HG02610 (cell line): ENCODE results near the gene SPAG17.
A peak's percentile ranks its signal among the peaks of the same experiment; 100 is the strongest.

ENCODE experiments used
- ATAC-seq: cut with Tn5 transposase; IDR thresholded peaks from one replicate; pipeline ENCODE4 v1.9.1; 2021; ENCODE audit warnings: mild to moderate bottlenecking, moderate library complexity; ENCODE audit not compliant: unreplicated experiment

Gene SPAG17

DNA sequence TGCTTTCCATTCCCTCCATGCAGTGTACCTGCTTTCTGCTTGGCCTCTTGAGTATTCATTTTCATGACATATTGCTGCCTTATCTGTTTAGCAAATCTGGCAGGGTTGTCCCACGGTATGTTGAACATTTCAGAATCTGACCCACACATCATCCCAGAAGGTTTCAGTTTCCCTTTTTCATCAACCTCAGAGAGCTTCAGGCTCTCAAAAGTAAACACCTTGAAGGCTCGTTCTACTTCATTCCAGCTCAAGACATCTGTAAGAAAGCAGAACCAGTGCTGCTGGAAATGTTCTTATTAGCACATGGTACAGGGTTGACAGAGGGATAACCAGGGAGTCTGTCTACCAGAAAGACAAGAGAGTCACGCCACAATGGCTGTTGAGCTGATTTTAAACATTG lies 103.6 kb downstream of the SPAG17 start:
- peak; percentile 85 for ATAC-seq

DNA sequence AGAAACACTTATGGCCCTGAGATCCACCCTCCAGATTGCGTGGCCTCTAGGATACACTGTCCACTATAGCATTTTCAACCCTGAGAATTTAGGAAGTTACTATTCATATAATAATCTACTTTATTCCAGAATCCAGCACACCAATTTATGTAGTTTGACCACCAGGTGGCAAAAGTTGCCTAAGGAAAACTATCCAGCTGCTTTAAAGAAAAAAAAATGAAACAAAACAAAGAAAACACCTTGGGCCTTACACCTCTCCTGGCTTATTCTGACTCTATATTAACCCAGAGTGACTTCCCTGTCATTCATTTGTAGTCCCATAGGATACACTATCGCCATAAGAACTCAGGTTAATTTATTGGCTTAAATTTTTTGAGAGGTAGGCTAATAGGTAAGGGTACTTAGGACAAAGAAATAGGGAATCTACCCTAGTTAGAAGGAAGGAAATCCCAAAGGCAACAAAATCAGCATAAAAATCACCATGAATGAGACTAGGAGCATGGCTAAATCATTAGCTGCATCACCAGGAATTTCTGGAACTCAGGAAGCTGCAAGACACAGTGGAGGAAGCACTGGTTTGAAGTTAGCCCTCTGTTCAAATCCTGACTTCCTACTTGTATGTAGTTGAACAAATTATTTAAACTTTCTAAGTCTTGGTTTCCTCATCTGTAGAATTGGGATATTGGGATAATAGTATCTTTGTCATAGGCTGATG lies 107.5 kb downstream of the SPAG17 start:
- no peak for ATAC-seq

GRCh38 chr1:118075116-118075515 lies 109.9 kb downstream of the SPAG17 start:
- ATAC-seq: no peak

DNA sequence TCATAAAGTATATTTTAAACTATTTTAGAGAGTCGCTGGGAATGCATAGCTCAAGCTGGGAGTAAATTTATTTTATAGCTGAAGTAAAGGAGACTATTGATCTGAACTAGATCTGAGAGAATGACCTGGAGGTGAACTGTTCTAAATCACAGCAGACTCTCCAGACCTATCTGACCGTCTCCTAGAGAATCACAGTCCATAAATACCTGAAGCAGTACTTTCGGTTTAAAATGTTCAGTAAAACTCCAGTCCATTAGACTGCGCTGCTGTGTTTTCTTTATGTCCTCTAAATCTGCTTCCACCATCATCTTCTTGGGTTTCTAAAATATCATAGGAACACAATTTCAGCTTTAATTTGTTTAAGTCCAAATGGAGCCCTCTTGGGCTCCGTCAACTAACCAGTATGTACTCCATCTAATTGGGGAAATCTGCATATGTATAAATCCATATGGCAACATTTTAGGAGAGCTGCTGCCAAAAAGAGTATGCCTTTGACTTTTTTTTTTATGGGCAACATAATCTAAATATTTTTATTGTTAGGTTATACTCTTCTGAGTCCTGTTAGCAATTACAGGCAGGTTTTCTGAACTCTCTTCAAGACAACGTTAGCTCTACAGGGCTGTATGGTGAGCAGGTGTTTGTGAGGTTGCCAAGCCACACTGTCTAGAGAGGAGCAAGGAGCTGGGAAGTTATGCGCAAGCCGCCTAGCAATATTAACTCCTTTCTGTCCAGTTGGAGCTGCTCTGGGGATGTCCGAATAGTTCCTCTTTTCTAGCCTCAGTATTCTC lies 111.2 kb downstream of the SPAG17 start:
- ATAC-seq: no peak

GRCh38 chr1:118049981-118050380 lies 135.0 kb downstream of the SPAG17 start:
- ATAC-seq: no peak

DNA sequence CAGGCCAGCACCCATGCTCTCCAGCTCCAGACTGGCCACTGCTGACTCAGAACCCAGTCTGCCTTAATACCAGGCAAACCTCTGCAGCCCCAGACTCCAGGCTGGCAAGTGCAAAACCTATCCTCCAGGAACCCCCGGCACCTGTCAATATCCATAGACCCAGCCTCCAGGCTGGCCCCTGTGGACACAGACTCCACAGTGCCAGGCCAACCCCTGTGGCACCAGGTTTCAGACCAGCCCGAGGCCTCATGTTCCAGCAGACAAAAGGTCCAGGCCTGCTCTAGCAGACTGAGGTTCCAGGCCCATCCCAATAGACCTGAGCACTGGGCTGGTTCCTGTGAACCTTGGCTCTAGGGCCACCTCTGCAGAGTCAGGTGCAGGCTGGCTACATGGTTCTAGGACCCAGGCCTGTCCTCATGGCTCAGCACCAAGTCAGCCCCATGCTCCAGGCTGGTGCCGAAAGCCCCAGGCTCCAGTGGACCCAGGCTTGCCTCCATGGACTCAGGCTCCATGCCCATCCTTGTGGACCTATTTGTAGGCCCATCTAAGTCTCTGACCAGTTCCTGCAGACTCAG lies 137.3 kb downstream of the SPAG17 start:
- ATAC-seq: no peak

DNA sequence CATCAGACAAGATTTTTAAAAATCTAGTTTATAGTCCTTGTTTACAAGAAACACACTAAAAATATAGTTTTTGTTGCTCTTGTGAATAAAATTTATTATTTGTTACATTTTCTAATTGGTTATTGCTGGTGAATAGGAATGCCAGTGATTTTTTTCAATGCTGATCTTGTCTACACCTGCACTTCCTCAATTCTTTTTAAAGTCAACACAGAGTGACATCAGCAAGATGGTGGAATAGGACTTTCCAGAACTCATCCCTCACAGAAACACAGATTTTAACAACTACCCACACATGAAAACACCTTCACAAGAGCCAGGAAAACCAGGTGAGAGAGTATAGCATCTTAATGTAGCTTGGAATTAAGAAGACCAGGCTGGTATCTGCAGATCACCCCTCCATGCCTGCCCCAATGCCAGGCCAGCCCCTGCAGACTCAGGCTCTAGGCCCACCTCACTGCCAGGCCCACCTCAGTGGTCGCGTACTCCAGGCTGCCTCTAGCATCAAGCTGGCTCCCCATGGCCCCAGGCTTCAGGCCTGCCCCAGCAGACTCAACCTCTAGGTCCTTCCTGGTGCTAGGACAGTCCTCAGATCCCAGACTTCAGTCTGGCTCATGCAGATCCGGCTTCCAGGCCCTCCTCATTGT lies 137.9 kb downstream of the SPAG17 start:
- ATAC-seq: no peak

- no peak for ATAC-seq
Measured at GRCh38 chr1:118043624-118044023, 141.4 kb downstream of the SPAG17 start.

GRCh38 chr1:118042501-118042900 lies 142.5 kb downstream of the SPAG17 start:
- no peak for ATAC-seq

DNA sequence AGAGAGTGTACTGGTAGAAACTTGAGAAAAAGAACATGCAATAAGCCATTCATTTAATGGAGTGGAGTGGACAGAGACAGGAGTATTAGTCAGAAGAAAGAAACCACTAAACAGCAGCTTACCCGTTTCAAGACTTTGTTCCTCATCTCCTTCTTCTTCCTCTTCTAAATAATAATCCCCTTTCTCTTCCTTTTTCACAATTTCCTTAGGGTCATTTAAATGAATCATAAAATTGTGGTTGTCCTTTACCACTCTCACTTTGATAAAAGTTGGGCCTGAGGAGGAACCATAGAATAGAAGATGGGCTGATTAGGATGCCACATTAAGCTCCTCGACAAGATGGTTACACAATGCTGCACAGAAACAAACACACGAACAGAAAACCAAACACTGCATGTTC lies 145.9 kb downstream of the SPAG17 start:
- no peak for ATAC-seq

DNA sequence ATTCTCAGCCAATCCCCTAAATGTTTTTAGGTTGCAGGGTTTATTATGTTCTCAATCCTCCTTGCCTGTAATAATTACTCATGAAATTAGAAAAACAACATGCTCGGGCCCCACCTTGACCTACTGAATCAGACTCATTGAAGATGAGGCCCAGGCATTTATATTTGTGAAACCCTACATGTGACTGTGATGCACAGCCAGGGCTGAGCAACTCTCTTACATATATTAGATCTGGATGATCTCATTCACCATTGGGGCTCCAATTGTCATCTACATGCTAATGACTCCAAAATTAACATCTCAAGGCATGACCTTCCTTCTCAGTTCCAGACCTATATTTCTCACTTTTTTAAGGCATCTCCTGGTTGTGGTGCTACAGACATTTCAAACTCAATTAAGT lies 152.1 kb downstream of the SPAG17 start:
- no peak for ATAC-seq

DNA sequence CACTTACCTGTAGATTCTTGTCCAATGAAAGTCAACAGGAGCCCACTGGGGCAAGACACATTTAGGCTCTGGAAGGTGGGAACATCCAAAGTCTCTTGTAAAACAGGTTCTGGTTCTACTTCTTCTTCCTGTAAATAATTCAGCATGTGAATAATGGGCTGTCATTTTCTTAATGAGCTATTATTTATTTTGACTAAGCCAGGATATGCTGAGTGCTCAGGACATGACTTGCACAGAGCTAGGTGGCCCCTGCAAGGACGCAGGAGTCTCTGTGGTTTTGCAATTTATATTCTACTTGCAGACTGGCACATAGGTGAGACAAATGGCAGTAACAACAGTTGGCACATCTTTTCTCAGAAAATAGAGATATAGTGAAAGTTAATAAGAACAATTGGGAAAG lies 156.8 kb downstream of the SPAG17 start:
- no peak for ATAC-seq

DNA sequence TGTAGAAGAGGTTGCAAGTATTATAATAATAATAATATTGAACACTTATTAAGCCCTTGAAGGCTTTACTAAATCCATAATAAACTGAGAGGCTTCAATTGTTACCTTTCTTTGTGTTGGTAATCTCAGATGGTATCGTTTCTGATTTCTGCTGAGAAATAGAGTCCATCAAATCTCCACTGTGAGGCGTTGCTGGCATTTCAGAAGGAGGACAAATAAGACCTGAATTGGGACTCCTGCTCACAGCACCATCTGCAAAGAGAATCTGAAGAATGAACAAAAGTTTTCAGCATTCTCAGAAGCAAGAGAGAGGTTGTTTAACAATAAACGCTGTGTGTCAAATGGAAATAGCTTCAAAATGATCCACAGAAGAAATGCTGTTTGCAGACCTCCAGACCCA lies 161.8 kb downstream of the SPAG17 start:
- no peak for ATAC-seq

DNA sequence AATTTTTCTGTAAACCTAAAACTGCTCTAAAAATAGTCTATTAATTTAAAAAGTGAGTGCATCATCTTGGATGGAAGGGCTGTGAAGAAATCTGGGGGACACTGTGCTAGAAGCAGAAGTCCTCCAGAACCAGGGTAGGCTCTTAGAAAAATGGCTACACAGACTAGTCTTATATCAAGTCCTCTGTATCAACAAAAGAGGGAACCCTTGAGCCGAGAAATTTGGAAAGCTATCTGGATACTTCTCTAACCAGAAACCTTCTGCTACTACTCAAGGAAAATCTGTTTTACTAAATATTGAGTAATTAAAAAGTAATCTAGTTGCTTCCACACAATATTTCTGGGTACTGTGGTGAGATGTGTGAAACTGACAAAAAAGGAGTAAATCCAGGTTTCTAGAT lies 163.4 kb downstream of the SPAG17 start:
- ATAC-seq: no peak

DNA sequence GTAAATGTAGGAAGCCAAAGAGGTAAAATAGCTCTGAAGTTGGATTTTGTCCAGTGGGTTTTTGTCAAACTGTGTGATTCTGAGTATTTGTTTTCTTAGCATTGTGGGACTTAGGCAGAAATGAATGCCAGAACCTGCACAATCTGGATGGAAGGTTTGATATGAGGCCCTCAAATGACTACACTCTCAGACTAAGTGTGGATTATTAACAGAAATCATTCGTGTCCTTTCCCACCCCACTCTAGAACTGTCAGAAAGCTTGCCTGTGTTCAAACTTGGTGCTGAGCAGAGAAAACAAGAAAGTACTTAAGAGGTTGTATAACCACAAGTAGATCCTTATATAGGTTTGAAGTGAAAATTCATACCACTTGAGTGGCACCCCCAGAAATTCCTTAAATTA lies 167.0 kb downstream of the SPAG17 start:
- ATAC-seq: no peak

DNA sequence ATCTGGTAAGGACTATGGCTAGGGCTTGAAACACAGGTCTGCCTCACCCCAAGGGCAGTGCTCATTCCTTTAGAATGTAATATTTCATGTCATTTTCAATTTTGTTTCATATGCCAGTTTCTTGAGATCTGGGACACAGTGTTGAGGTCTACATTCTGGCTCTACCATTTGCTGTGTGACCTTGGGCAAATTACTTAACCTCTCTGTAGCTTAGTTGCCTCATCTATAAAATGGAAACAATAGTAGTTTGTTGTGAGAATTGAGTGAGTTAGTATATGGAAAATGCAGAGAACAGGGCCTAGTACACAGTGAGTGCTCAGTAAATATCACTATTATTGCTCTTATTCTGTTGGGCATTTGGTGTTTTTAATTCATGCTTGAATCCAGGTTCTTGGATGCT lies 171.1 kb downstream of the SPAG17 start:
- ATAC-seq: no peak

GRCh38 chr1:118013336-118013735 lies 171.7 kb downstream of the SPAG17 start:
- no peak for ATAC-seq

GRCh38 chr1:118012515-118013124 lies 172.4 kb downstream of the SPAG17 start:
- ATAC-seq: no peak

DNA sequence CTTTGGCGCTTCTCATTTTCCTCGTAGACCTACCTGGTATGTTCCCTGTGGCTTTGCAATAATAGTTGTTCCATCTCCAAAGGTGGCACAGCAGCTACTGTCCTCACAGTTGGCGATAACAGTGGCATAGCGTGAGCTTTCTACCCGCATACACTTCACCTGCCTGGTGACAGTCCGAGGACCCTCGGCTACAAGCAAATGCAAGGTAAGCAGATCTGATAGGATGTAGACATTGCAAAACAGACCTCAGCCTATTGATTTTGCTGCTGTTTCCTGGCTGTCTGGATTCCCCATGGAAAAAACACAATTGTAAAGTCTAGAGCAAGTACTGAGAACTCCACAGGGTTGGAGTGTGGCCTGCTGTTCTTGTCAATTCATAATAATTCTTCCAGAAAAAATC lies 177.0 kb downstream of the SPAG17 start:
- ATAC-seq: no peak

DNA sequence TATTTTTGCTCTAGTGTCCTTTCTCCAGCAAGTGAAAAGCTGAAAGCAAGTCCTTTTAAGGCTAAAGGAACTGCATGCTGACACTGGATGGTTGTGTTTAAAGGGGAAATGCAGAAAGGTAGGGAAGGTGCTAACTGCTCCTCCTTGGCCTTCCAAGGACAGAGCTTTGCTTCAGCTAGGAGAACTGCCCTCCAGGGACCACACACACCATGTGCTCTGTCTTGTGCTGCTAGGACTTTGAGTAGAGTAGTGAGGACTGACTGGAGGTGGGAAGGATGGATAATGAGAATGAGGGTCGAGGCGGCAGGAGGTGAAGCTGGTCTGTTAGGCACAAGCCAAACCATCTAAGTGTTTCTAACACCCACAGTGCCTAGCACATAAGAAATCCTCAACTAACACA lies 177.6 kb downstream of the SPAG17 start:
- no peak for ATAC-seq

GRCh38 chr1:118004312-118004711 lies 180.7 kb downstream of the SPAG17 start:
- ATAC-seq: no peak
